ENCODE measurements around the gene SPTLC3.

- TF ChIP-seq CTCF (IDR thresholded peaks at IDR 0.05) (no peak), POLR2A (IDR thresholded peaks at IDR 0.05) (no peak), EP300 (IDR thresholded peaks at IDR 0.05) (no peak), POLR2AphosphoS5 (IDR thresholded peaks at IDR 0.05) (no peak)
Observed at GRCh38 chr20:12982098-12982497, 26.7 kb upstream of the SPTLC3 start.

Measured in sigmoid colon (tissue), 4 donors.